NCI-H2227 treated with DMSO at 0.1 percent for 48 hours (cell line): ENCODE results near the gene NPVF.
A peak's percentile ranks its signal among the peaks of the same experiment; 100 is the strongest.

ENCODE experiments used
- DNase-seq: peaks from one replicate; lab custom pipeline; 2025; lab: John Stamatoyannopoulos, UW

Gene NPVF, protein sequence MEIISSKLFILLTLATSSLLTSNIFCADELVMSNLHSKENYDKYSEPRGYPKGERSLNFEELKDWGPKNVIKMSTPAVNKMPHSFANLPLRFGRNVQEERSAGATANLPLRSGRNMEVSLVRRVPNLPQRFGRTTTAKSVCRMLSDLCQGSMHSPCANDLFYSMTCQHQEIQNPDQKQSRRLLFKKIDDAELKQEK

GRCh38 chr7:25228386-25228785 lies at the start of gene NPVF:
TSS of gene NPVF (minus strand) at chr7:25228486. CDS start at chr7:25228439, 47 bp downstream.
- DNase-seq = no peak

DNA sequence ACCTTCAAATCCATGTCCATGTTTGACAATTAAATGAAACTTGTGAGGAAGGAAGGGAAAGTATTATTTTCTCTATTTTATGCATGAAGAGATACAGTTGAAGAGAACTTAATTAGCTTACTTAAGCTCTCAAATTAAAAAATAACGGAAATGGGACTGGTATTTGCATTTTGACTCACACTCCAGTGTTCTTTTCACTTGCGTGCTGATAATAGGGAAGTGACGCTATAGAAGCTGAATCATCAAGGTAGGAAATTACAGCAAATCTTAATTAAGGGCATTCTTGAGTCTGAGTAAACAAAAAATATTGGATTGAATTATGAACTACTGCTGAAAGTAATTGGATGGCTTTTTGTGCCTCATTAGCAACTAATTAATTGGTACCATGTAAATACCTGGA lies 44.0 kb upstream of the NPVF start:
- DNase-seq = no peak

DNA sequence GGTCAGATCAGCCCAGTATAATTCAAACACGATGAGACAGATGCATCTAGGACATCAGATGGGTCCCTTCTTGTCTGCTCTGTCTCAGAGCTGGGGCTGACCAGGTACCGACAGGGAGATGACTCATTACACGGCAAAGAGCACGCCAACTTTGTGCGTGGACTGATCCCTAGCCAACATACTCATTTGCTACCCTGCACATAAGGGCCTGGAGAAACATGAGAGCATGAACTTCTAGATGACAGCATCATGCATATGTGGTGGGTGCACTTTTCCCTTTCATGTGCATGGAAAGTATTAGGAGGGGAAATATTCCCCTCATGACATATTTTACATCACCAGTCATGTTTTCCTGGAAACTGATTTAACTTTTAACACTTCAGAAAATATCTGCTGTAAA lies 35.1 kb upstream of the NPVF start:
- DNase-seq = no peak

DNA sequence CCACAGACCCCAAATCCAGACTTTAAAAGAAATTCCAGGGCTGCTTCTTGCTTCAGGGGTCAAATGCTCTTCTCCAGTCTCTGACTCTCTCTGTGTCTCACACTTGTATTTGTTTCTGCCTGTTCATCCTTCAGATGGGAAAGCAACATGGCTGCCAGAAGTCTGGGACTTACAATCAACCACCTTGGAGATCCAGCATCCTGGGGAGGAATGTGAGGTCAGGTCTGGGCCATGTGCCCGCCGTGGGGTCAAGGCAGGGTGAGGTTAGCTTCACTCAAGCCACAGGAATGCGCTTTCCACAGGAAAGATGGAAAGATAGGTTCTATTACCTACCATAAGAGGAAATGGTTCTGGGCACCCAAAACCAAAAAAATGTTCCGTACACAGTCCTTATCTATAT lies 34.3 kb upstream of the NPVF start:
- no peak for DNase-seq

DNA sequence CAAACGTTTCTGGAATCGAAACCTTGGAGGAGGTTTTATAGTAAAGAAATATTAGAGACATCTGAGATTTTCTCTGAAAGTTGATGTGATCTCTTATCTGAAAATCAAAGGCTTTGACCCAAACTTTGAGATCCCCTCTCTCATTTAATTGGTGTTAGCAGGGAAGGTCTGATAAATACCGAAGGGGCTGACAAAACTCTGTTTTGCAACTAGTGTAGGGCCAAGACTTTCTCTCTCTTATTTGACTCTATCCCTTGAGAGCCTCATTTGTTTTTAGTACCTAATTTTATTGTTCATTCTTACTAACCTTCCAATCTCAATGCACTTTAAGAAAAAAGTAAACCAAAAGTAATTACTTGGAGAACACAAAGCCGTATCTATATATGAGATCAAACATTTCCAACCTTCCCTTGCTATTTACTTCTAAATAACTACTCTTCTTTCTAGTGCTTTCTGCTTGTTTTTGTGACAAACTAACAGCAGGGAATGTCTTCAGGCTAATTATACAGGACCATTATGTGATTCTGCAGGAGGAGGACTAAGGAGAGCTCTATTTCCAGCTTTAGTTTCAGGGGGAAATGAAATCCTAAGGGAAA lies 33.4 kb upstream of the NPVF start:
- peak; percentile 30 for DNase-seq

DNA sequence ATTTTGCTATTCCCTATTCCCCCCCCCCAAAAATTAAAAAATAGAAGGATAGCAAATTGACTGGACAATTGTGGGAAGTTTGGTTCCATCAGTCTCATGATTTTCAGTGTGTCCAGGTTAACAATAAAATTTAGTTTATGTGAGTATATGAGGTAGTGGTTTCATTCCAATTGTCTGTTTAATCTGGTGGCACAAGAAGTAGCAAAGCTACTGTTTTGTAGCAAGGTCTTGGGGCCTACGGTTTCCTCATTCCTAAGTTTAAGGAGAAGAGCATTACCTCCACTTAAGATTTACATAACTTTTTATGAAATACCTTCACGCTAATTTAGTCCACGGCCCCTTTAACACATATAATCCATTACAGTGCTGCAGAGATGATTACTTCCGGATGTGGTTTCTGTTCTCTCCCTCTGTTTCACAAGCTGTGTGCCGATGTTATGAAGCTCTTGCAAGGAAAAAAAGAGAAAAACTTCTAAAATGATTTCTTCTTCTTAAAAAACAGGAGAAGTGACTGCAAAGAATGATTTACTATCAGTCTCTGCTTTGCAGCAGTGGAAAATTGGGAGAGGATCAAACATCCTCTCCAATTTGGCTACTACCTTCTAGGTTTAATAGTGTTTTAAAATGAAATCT lies 32.7 kb upstream of the NPVF start:
- DNase-seq = peak; percentile 33

GRCh38 chr7:25259487-25260243 lies 31.4 kb upstream of the NPVF start:
- peak; percentile 78 for DNase-seq

DNA sequence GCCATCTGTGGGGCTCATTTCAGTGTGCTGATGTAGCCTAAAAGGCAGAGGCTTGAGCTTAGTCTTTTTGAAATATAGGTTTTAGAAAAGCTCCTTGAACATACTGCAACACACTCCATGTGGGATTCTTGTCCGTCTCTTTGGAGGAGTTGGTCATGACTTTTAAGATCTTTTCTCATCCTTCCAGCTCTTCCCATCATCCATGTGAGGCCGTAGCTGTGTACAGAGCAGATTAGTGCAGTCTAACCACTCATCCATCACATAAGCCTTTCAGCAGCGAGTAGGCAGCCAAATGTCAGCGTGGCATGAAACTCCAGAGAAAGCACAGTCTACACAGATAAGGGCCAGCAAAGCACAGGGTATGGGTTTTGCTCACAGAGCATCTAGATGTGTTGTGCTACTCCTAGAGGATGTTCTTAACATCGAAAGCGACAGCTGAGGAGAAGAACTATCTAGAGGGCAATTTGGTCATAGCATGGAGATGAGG lies 28.1 kb upstream of the NPVF start:
- DNase-seq = no peak

DNA sequence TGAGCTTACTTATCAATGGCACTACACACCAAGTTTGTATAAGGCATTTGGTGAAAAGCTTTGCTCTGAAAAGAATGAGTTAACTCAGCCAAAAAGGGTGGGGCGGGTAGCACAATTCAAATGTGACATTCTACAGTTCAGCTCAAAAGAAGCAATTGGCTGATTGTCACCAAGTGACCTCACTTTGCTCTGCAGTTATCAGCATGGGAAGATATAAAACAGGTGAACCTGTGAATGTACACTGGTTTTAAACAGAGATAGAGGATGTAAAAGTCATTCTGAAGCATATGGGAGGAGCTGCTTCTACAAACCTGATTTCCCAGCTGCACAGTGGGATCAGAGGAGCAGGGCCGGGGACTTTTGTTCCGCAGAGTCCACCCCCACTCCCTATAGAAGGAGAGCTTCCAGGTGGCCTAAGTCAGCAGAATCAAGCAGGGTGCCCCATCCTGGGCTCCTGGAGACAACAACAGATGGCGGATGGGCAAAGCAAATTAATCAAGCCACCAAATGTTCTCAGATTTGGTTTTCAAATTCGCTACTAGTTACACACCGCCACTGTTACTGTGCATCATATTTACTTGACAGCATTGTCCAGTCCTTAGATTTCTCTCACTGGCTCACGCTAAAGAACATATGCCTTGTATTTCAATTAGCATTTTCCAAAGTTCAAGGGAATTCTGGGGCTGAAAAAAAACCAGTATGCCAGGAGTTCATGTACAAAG lies 27.5 kb upstream of the NPVF start:
- no peak for DNase-seq

DNA sequence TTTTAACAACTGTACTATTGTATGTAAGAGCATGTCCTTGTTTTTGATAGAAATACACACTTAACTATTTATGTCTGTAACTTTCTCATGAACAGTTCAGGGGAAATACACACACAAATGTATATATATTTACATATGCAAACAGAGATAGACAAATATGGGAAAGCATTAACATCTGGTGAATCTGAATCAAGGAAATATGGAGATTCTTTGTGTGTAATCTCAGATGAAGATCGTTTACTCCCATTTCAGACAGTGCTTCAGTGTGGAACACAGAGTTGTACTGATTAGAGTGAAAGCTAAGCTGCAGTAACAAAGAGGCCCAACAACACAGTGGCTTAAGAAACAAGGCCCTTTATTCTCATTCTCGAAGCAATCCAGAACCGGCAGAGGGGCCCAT lies 26.3 kb upstream of the NPVF start:
- no peak for DNase-seq

GRCh38 chr7:25253714-25254113 lies 25.4 kb upstream of the NPVF start:
- no peak for DNase-seq

GRCh38 chr7:25250386-25250785 lies 22.1 kb upstream of the NPVF start:
- DNase-seq = no peak

- no peak for DNase-seq
Observed at GRCh38 chr7:25249772-25250171, 21.5 kb upstream of the NPVF start.

DNA sequence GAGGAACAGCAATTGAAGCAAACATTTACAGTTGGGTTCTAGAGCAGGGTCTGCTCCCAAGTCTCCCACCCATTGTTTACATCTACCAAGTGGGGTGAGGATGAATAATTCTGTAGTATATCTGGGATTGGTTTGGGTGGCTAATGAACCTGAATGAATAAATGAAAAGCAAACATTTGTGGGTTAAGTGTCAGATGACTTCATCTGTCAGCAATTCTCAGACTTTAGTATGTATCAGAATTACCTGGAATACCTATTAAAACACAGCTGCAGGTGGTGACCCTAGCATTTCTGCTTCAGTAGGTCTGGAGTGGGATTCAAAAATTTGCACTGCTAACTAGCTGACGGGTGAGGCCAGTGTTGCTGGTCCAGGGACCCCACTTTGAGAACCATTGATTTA lies 18.0 kb upstream of the NPVF start:
- no peak for DNase-seq

- no peak for DNase-seq
Observed at GRCh38 chr7:25244254-25245033, 16.2 kb upstream of the NPVF start.

GRCh38 chr7:25242678-25243077 lies 14.4 kb upstream of the NPVF start:
- no peak for DNase-seq

DNA sequence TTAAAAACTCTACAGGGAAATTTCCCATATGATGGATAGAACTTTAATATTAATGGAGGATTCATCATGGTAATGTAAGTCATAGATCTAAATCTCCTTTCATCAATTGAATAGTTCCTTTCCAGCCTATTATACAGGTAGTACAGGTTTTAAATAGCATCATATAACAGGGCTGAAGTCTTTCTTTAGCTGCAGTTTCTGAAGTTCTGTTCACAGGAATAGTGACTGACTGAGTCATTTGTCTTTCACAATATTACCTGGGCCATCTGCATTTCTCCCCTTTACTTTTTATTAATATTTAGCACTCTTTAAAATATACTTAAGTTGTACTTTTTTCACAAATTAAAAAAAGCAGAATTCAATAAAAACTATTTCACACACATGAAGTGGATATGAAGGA lies 12.6 kb upstream of the NPVF start:
- no peak for DNase-seq

DNA sequence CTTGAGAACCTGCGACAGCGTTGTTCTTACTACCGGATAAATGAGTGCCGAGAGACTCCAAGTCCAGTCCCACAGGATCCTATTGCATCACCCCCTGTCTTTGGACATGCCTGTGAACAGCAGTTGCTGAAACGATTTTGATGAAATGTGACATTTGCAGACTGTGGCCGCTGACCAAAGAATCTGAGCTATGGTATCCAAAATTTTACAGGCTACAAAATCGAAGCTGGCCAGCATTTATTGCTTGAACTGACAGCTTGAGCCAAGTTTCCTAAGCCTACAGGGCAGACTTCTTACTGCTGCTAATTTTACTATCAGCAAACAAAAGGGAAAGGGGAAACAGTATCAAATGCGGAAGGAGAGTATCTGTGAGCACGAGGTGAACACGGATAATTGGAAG lies 12.1 kb upstream of the NPVF start:
- DNase-seq = no peak

DNA sequence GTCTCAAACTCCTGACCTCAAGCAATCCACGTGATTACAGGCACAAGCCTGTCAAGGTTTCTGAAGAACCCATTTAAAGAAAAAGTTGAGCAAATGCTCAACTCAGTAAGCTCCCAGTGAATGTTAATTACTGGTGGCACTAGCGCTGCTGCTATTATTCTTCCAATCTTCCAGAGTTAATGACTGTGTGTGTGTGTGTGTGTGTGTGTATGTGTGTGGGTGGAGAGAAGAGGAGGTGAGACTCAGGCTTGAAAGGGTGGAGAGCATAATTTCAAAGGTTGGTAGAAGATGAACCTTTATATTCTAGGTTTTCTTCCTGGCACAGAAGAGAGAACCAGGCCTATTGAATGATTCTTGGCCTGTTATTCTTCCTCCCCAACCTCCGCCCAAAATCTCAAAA lies 11.6 kb upstream of the NPVF start:
- DNase-seq = no peak

DNA sequence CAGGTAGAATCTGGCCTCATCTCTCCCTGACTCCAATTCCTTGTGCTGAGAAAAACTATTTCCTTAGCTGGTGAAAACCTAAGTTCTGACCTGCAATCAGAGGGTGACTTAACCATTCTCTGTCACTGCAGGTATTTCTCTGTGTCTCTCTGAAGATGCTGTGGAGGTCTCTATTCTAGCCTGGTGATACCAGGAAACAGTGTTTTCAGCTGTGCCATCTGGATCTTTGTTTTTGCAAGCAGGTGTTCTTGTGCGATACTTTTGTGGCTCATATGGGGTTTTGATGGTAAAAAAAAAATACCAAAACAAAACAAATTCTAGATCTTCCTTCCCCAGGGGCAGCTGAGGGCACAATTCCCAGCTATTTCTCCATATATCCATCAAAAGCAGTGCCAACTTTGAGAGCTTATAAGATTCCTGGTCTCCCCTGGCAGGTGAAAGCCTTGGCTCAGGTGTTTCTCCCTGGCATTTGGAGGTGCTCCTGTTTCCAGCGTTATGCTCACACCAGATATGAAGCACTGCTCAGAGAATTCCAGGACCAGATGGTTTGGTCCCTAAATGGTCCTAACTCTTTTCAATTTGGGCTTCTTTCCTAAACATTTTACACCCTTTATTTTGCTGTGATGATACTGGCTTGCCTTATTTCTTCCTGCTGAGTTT lies 9.9 kb upstream of the NPVF start:
- DNase-seq = no peak

DNA sequence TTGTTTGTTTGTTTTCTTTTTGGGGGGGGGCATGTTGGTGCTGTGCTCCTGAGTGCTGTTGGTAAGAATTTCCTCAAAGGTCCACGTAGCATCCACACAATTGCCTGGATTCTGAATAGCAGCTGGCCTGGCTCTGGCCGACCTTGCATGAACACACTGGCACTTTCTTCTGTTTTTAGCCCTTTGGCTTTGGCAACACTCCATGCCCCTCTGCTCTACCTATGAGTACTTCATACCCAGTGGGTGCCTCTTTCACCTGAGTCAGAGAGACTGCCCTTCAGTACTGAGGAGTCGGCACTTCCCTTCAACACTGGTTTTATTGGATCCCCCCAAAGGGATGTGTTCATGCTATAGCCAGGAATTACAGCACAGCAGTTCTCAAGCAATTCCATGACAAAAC lies 7.2 kb upstream of the NPVF start:
- DNase-seq = no peak
